GM18520 (cell line): ENCODE measurements around the gene CPLX3.
A peak's percentile ranks its signal among the peaks of the same experiment; 100 is the strongest.

Experiments
- ATAC-seq: cut with Tn5 transposase; IDR thresholded peaks from one replicate; pipeline ENCODE4 v1.9.1; 2021; ENCODE audit not compliant: unreplicated experiment

The CPLX3 gene

GRCh38 chr15:74788042-74788682, 38.3 kb upstream of the CPLX3 start:
- no peak for ATAC-seq

DNA sequence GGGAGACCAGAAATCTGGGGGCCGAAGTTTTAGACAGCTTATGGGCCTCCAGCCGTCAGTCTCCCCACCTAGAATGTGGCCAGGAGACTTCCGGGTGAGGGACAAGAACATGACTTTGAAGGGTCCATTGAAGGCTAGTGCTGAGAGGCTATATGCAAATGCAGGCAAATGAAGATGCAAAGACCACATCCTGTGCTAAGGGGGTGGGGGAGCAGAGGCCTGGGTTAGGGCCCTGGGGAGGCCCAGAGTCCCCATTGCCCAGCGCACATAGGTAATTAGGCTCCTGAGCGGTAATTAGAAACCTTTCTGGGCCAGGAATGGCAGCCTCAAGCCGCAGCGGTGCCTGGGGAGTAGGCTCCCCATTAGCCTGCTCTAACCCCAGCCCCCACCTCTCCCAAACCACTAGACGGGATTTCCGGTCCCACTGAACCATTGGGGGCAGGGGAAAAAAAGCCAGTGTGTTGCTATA, 37.7 kb upstream of the CPLX3 start:
- no peak for ATAC-seq

DNA sequence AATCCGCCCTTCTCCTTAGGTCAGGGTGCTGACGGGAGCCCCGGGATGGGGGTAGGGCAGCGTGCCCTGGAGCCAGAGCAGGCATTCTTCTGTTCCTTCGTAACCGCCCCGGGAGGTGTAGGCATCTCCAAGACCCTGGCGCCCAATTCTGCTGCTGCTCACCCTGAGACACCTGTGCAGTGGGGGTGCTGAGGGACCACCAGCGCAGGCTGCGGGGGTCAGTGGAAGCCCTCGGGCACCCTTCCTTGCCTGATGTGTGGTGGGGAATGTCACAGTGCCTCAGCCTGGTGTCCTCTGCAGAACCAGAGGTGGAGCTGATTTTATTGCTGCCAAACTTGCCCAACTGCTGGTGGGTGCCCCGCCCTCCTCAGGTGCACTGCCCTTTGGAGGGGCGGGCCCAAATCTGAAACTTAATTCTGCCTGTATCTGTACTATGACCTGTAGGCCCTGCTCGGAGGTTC, 37.2 kb upstream of the CPLX3 start:
- no peak for ATAC-seq

- no peak for ATAC-seq
Measured at GRCh38 chr15:74789741-74790079, 36.7 kb upstream of the CPLX3 start.

- no peak for ATAC-seq
Measured at GRCh38 chr15:74790080-74790916, 36.1 kb upstream of the CPLX3 start.

DNA sequence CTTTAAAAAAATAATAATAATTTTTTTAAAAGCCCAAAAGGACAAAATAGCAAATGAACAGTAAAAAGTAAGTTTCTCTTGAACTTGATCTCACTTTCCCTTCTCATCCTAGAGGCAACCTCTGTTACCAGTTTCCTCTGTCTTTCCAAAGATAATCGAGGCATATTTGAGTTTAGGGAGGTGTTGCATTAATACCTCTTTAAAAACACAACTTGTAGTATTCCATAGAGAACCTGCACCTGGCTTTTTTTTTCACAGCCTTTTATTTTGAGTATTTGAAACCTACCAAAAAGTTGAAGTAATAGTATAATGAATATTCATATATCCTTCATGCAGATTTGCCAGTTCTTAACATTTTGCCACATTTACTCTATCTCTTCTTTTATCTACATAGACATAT, 35.4 kb upstream of the CPLX3 start:
- no peak for ATAC-seq

DNA sequence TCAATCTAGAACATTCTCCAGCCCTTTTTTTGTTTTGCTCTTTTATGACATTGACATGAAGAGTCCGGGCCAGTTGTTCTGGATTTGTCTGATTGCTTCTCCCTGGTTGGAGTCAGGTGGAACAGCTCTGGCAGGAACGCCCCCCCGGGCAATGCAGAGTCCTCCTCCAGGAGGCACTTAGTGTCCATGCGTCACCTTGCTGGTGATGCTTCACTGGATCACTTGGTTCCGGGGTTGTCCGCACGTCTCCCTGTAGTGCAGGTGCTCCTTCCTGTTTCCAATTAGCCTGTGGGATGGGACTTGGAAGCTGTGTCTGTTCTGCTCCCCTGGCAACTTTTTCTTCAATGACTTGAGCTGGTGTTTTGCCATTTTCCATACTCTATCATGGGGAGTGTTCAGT, 34.8 kb upstream of the CPLX3 start:
- no peak for ATAC-seq

DNA sequence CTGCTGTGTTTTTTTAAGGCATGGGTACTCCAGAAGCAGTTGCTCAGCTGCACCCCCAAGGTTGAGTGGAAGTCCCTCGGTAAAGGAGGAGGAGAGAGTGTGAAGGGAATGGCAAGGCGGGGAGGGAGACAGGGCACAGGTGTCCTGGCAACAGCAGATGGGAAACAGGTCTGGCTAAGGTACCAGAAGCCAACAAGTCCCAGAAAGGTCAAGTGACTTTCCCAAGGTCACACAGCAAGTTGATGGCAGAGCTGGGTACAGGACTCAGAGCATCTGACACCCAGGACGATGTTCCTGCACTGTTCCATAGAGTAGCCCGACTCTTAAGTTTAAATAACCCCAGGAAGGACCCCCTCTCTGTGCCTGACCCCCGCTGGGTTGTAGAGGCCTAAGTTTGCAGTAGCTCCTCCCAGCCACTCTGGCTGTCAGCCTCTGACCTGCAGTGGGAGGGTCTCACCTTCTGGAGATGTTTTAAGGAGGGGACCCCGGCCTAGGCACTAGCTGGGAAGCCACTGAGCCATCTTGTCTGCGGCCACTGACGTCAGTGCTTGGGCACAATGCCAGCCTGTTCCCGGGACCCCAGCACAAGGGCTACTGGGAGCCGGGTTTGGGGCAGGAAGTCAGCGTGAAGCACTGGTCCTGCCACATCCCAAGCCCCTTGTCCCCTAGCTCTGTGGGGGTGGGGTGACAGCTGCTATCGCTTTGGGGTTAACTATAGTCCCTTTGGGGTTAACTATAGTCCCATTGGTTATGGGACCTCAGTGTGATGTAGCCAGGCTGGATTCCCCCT, 34.0 kb upstream of the CPLX3 start:
- no peak for ATAC-seq

DNA sequence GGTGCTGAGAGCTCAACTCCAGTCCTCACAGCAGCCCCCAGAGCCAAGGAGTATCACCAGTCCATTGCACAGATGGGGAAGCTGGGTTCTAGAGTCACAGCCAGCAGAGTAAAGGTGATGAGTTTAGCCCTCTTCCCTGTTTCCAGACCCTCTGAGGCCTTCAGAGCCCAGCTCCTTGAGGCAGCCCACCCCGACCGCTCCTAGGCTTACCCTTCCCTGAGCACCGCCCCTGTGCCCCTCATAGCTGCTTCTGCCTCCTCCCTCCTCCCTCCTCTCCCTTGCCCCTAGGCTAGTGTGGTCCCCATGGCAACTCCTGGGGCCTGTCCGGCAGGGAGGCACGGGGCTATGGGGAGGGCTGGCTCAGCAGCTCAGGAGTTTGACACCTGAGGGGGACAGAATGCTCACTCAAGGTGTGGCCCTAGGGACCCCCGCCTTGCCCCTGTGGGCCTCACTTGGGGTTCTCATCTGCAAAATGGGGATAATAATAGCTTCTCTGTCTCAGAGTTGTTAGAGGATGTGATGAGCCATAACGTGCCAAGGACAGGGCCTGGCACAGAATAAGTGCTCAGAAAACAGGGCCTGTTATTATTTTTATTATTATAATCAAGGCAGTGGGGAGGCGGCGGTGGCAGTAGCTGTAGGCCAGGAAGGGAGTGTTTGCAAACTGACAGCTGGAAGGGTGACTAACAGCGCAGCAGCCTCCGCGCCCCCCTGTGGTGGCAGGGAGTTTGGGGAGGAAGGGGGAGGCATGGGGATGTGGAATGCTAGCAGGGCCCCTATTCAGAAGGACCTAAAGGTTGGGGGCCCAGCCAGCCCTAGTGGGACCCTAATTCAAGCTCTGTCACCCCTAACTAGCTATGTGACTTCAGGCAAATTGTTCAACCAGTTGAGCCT, 33.0 kb upstream of the CPLX3 start:
- ATAC-seq, result no peak

- ATAC-seq, result no peak
Measured at GRCh38 chr15:74794248-74794969, 32.0 kb upstream of the CPLX3 start.

- no peak for ATAC-seq
Measured at GRCh38 chr15:74794970-74795349, 31.5 kb upstream of the CPLX3 start.

- ATAC-seq, result no peak
Measured at GRCh38 chr15:74795966-74796625, 30.3 kb upstream of the CPLX3 start.

DNA sequence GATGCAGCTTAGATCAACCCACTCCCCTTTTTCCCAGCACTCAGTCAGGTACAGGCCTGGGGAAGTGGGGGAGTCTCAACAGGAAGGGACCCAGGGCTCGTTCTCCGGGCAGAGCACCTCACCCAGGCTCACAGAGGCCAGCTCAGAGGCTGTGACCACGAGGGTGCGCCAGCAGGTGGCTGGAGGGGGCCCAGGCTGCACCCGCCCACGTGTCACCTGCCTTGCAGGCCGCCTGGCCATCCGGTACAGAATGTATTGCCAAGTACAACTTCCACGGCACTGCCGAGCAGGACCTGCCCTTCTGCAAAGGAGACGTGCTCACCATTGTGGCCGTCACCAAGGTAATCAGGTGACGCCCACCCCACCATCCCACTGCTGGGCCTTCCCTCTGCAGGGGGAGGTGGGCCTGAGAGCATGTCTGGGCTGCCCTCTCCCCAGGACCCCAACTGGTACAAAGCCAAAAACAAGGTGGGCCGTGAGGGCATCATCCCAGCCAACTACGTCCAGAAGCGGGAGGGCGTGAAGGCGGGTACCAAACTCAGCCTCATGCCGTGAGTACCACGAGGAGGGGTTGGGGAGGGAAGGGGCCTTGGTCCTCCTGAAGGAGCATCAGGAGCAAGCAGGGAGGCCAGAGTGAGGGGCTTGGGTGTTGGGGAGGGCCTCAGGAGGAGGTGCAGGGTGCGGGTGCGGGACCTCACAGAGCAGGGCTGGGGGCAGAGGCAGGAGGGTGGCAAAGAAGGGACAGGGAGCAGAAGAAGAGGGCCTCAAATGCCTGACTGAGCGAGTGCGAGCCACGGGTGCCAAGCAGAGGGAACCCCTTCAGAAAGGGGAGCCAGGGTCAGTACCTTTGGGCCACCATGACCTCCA, 27.8 kb upstream of the CPLX3 start:
- no peak for ATAC-seq

DNA sequence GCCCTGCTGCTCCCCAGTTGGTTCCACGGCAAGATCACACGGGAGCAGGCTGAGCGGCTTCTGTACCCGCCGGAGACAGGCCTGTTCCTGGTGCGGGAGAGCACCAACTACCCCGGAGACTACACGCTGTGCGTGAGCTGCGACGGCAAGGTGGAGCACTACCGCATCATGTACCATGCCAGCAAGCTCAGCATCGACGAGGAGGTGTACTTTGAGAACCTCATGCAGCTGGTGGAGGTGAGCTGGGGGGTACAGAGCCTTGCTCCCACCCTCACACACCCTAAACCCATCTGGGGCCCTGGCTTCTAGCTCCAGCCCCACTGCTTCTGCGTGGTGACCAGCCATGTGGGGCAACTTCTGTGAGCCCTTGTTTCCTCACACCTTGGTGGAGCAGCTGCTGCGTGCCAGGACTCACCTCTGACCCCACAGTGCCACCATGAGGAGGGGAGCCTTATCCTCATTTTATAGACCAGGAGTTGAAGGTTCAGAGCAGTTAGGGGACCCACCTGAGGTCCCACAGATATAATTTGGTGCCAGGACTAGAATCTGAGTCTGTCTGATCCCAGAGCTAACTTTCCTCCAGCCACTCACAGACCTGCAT, 27.1 kb upstream of the CPLX3 start:
- ATAC-seq, result no peak

GRCh38 chr15:74799856-74800558, 26.4 kb upstream of the CPLX3 start:
- peak; percentile 63 for ATAC-seq

GRCh38 chr15:74800559-74801094, 25.8 kb upstream of the CPLX3 start:
- no peak for ATAC-seq

- ATAC-seq, result no peak
Measured at GRCh38 chr15:74801311-74801997, 25.0 kb upstream of the CPLX3 start.
